GM13976 (cell line): ENCODE measurements around the gene S100A7A.
"Not testable (repeated sequence)": the region's sequence is repeated elsewhere in the genome, so short reads cannot be mapped to it uniquely, and the experiment has no call there.

ENCODE experiments used
- DNase-seq: peaks from one replicate; pipeline ENCODE4 v3.0.0; 2012; ENCODE audit warnings: low spot score
- in situ Hi-C: fragments of 300-500 bp; cut with MboI; formaldehyde crosslinking; loops from one replicate; pipeline ENCODE4 v1.12.0; 2022; ENCODE audit warnings: low sequenced_read_pairs, mixed read lengths, inconsistent platforms; ENCODE audit not compliant: unreplicated experiment
- TF ChIP-seq, protein P1 (sequence below): IDR thresholded peaks from 2 replicates; pipeline ENCODE4 v1.5.1; 2012; ENCODE audit warnings: borderline replicate concordance, mild to moderate bottlenecking; ENCODE audit not compliant: insufficient read depth; ENCODE audit errors: extremely low read depth, missing control alignments, control extremely low read depth

Gene S100A7A

DNA sequence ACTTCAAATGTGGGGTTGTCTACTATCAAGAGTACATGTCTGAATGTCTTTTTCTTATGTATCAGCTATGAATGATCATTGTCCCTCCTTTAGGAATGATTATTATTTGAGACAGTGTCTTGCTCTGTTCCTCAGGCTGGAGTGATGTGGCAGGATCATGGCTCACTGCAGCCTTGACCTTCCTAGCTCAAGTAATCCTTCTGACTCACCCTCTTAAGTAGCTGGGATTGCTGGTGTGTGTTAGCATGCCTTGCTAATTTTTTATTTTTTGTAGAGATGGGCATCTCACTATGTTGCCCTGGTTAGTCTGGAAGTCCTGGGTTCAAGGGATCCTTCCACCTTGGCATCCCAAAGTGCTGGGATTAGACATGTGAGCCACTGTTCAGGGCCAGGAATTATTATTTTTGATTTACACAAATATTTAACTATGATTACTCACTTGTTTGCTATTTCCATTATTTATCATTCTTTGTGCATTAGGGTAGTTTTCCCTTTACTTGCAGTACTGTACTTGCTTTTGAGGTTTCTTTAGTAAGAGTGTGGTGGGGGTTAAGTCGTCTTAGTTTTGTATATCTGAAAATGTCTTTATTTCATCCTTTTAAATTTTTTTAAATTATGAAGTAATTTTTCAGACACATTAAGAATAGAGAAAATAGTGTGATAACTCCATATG is 31.3 kb downstream of the S100A7A start:
- no peak for DNase-seq
- TF ChIP-seq, protein P1, sequence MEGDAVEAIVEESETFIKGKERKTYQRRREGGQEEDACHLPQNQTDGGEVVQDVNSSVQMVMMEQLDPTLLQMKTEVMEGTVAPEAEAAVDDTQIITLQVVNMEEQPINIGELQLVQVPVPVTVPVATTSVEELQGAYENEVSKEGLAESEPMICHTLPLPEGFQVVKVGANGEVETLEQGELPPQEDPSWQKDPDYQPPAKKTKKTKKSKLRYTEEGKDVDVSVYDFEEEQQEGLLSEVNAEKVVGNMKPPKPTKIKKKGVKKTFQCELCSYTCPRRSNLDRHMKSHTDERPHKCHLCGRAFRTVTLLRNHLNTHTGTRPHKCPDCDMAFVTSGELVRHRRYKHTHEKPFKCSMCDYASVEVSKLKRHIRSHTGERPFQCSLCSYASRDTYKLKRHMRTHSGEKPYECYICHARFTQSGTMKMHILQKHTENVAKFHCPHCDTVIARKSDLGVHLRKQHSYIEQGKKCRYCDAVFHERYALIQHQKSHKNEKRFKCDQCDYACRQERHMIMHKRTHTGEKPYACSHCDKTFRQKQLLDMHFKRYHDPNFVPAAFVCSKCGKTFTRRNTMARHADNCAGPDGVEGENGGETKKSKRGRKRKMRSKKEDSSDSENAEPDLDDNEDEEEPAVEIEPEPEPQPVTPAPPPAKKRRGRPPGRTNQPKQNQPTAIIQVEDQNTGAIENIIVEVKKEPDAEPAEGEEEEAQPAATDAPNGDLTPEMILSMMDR, result no peak
- in situ Hi-C loops, result no loop called here

DNA sequence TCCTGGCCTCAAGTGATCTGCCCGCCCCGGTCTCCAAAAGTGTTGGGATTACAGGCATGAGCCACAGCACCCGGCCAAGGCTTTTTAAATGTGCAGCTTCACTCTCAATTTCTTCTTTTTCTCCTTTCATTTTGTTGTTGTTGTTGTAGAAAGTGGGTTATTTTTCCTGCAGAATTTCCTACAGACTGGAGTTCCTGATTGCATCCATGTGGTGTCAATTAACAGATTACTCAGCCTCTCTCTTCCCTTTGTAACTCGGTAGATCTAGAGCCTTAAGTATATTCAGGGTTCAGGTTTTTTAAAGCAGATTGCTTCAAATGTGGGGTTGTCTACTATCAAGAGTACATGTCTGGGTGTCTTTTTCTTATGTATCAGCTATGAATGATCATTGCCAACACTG is 32.5 kb downstream of the S100A7A start:
- DNase-seq, in situ Hi-C loops: not testable (repeated sequence)

DNA sequence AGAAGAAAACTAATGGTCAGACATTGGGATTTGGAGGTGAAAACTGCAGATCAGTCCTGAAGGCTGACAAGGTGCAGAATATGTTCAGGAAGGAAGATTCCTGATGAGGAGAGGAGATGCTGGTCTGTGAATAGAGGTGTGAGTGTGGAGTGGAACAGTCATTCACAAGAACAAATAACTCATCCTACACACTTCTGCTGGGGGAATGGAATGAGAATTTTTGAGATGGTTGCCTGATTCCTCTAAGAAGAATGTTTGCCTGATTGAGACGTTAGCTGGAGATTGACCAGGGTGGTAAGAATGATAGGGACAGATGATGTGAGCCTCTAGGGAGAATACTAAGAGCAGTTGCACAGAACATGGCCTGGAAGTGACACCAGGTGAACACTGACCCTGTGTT is 40.1 kb downstream of the S100A7A start:
- DNase-seq, result no peak
- in situ Hi-C loops, result no loop called here
- TF ChIP-seq, protein P1, result no peak

DNA sequence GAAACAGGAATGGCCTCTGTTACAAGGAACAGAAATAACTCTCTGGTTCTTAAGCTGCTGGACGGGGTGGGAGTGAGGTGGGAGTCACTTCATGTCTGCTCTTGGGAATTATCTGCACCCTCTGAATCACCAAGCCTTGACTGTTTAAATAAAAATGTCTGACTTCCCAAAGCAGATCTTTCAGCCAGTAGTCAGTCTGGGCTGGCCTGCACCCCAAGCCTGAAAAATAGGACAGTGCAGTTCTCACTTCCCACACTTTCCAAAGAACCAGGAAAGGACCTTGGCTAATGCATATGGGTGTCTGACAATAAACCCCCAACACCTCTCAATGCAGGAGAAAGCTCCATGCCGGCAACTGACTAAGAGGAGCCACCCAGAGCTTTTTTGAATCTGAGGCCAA is 43.3 kb downstream of the S100A7A start:
- DNase-seq, result no peak
- TF ChIP-seq, protein P1, result no peak
- in situ Hi-C loops, result no loop called here

DNA sequence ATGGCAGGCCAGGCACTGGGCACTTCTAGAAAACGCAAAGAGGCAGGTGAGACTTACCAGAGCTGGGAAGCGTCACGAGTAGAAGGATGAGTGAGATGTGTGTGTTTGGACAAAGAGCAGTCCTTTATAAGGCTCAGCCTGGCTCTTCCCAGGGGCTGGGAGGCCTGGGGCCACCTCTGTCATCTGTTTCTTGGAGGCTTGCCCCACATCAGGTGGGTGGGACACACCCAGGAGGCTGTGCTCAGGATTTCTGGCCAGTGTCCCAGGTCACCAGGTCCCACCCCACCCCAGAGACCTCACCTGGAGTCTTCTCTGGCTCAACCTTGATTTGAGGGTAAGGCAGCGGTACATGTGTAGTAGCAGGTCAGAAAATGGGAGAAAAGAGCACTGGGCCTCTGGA is 44.2 kb downstream of the S100A7A start, which contains the start of gene S100A7:
S100A7 (minus strand) TSS at position 101 of the 400 bp plus-strand sequence. CDS start 1,638 bp downstream, outside the sequence.
- in situ Hi-C loops, result no loop called here
- TF ChIP-seq, protein P1, result no peak

DNA sequence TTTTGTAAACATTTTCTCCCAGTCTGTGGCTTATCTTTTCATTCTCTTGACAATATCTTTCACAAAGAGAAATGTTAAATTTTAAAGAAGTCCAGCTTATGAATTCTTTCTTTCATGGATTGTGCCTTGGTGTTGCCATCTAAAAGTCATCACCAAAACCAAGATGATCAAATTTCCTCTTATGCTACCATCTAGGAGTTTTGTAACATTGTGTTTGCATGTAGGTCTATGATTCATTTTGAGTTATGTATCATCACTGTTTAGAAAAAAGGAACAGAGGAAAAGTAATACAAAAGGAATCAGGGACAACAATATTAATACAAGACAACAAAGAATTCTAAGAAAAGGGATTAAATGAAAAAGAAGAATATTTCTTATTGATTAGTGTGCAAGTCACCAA is 46.4 kb downstream of the S100A7A start:
- DNase-seq, in situ Hi-C loops: not testable (repeated sequence)

More for the DNA sequence above, 44.2 kb downstream of the S100A7A start, which contains the start of gene S100A7:
- no peak for DNase-seq

DNA sequence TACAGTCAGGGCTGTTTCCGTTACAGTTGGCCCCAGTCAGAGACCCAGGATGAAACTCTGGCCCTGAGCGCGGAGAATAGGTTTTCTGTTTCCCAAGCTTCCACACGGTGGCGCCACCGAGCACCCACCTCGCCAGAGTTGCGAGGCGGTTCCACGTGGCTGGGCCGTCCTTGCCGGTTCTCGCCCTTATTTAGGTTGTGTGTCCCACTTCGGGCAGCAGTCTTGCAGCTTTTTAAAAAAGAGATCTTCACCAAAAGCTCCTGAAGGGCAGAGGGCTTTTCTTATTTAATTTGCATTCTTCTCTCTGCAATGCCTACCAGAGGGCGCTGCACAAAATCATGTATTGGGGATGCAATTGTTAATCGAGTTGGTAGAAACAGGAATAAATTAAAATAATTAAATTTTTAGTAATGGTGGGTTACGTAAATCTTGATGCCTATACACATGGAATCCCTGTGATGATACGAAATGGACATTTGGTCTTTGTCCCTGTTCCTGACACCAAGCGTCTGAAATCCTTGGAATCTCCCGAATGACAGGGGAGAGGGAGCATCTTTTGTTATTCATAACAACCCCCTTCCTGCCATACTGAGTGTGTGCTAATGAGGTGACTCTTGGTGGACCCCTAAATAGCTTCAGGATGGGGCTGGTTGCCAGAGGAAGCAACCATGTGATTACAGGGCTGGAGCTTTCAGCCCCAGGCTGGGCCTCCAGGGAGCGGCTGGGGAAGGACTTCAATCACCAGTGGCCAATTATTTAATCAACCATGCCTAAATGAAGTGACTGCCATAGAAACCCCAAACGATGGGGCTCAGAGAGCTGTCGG is 49.7 kb downstream of the S100A7A start:
- peak; percentile 77 for DNase-seq
- in situ Hi-C loops, result no loop called here

More for the DNA sequence above, 49.7 kb downstream of the S100A7A start:
- TF ChIP-seq, protein P1, result peak; percentile 54
